Stimulated activated naive CD8-positive, alpha-beta T cell treated with anti-CD3 and anti-CD28 coated beads, Interleukin-15, Interleukin-2, amounts not matched to agents 100 ng/mL and 50 ng/mL, for 24 hours (primary cell): Measurements from ENCODE around the gene CAMTA1.

Experiments used
- H3K27ac Mint-ChIP-seq: one replicate; pipeline ENCODE4 v1.8.0; 2021; ENCODE audit warnings: mild to moderate bottlenecking, mixed read lengths
- H3K27me3 Mint-ChIP-seq: one replicate; pipeline ENCODE4 v1.8.0; 2021; ENCODE audit warnings: mixed read lengths
- H3K36me3 Mint-ChIP-seq: one replicate; pipeline ENCODE4 v1.8.0; 2021; ENCODE audit warnings: low read depth, mixed read lengths
- H3K4me1 Mint-ChIP-seq: one replicate; pipeline ENCODE4 v1.8.0; 2021; ENCODE audit warnings: low read depth, mixed read lengths
- H3K4me3 Mint-ChIP-seq: one replicate; pipeline ENCODE4 v1.8.0; 2021; ENCODE audit warnings: mild to moderate bottlenecking, mixed read lengths
- H3K9me3 Mint-ChIP-seq: one replicate; pipeline ENCODE4 v1.8.0; 2021; ENCODE audit warnings: mixed read lengths

The CAMTA1 gene

GRCh38 chr1:7351649-7352048 lies 566.4 kb downstream of the CAMTA1 start:
- H3K4me3 Mint-ChIP-seq = no peak overlapping the region
- no peaks in the 10 kb centered on the region for H3K4me1 Mint-ChIP-seq
- H3K27ac Mint-ChIP-seq = no peak overlapping the region
- no peaks in the 10 kb centered on the region for H3K9me3 Mint-ChIP-seq
- H3K27me3 Mint-ChIP-seq = peaks cover 3% of the 10 kb centered on the region
- H3K36me3 Mint-ChIP-seq = no peaks in the 10 kb centered on the region

GRCh38 chr1:7352364-7352763 lies 567.1 kb downstream of the CAMTA1 start:
- H3K9me3 Mint-ChIP-seq = no peaks in the 10 kb centered on the region

GRCh38 chr1:7352974-7353373 lies 567.7 kb downstream of the CAMTA1 start:
- peaks cover 3% of the 10 kb centered on the region for H3K27me3 Mint-ChIP-seq
- no peaks in the 10 kb centered on the region for H3K9me3 Mint-ChIP-seq
- no peaks in the 10 kb centered on the region for H3K36me3 Mint-ChIP-seq

More at GRCh38 chr1:7352364-7352763, 567.1 kb downstream of the CAMTA1 start:
- no peak overlapping the region for H3K4me3 Mint-ChIP-seq
- H3K36me3 Mint-ChIP-seq = no peaks in the 10 kb centered on the region
- no peaks in the 10 kb centered on the region for H3K4me1 Mint-ChIP-seq
- no peak overlapping the region for H3K27ac Mint-ChIP-seq
- peaks cover 3% of the 10 kb centered on the region for H3K27me3 Mint-ChIP-seq

GRCh38 chr1:7355646-7356045 lies 570.4 kb downstream of the CAMTA1 start:
- no peak overlapping the region for H3K4me3 Mint-ChIP-seq
- no peaks in the 10 kb centered on the region for H3K9me3 Mint-ChIP-seq
- no peak overlapping the region for H3K27ac Mint-ChIP-seq
- H3K36me3 Mint-ChIP-seq = no peaks in the 10 kb centered on the region
- H3K27me3 Mint-ChIP-seq = no peaks in the 10 kb centered on the region
- no peaks in the 10 kb centered on the region for H3K4me1 Mint-ChIP-seq

More at GRCh38 chr1:7352974-7353373, 567.7 kb downstream of the CAMTA1 start:
- Mint-ChIP-seq H3K4me1 (no peaks in the 10 kb centered on the region), H3K27ac (no peak overlapping the region), H3K4me3 (no peak overlapping the region)

GRCh38 chr1:7356079-7356478 lies 570.8 kb downstream of the CAMTA1 start:
- Mint-ChIP-seq H3K4me3 (no peak overlapping the region), H3K27me3 (no peaks in the 10 kb centered on the region), H3K36me3 (no peaks in the 10 kb centered on the region), H3K4me1 (no peaks in the 10 kb centered on the region), H3K27ac (no peak overlapping the region), H3K9me3 (no peaks in the 10 kb centered on the region)

- Mint-ChIP-seq H3K36me3 (no peaks in the 10 kb centered on the region), H3K4me1 (no peaks in the 10 kb centered on the region), H3K27ac (no peak overlapping the region), H3K27me3 (no peaks in the 10 kb centered on the region), H3K4me3 (no peak overlapping the region), H3K9me3 (peaks cover 3% of the 10 kb centered on the region)
Measured at GRCh38 chr1:7358425-7358824, 573.2 kb downstream of the CAMTA1 start.

- Mint-ChIP-seq H3K4me3 (no peak overlapping the region), H3K9me3 (peaks cover 3% of the 10 kb centered on the region), H3K27me3 (no peaks in the 10 kb centered on the region), H3K27ac (no peak overlapping the region), H3K36me3 (no peaks in the 10 kb centered on the region), H3K4me1 (no peaks in the 10 kb centered on the region)
Measured at GRCh38 chr1:7360526-7360925, 575.3 kb downstream of the CAMTA1 start.

GRCh38 chr1:7362947-7363346 lies 577.7 kb downstream of the CAMTA1 start:
- Mint-ChIP-seq H3K9me3 (peaks cover 3% of the 10 kb centered on the region), H3K4me3 (no peak overlapping the region), H3K27me3 (no peaks in the 10 kb centered on the region), H3K36me3 (no peaks in the 10 kb centered on the region), H3K4me1 (no peaks in the 10 kb centered on the region), H3K27ac (no peak overlapping the region)

- H3K9me3 Mint-ChIP-seq = peaks cover 3% of the 10 kb centered on the region
- no peaks in the 10 kb centered on the region for H3K36me3 Mint-ChIP-seq
- H3K27ac Mint-ChIP-seq = no peak overlapping the region
- H3K4me1 Mint-ChIP-seq = no peaks in the 10 kb centered on the region
- no peak overlapping the region for H3K4me3 Mint-ChIP-seq
- no peaks in the 10 kb centered on the region for H3K27me3 Mint-ChIP-seq
Measured at GRCh38 chr1:7363450-7363849, 578.2 kb downstream of the CAMTA1 start.

GRCh38 chr1:7365706-7366105 lies 580.5 kb downstream of the CAMTA1 start:
- Mint-ChIP-seq H3K27ac (no peak overlapping the region), H3K4me1 (no peaks in the 10 kb centered on the region), H3K4me3 (no peak overlapping the region), H3K27me3 (no peaks in the 10 kb centered on the region), H3K36me3 (no peaks in the 10 kb centered on the region), H3K9me3 (peaks cover 3% of the 10 kb centered on the region)

GRCh38 chr1:7366286-7366954 lies 581.2 kb downstream of the CAMTA1 start:
- H3K4me1 Mint-ChIP-seq = no peaks in the 10 kb centered on the region

GRCh38 chr1:7366955-7367665 lies 581.9 kb downstream of the CAMTA1 start:
- no peaks in the 10 kb centered on the region for H3K27me3 Mint-ChIP-seq
- no peaks in the 10 kb centered on the region for H3K4me1 Mint-ChIP-seq
- no peak overlapping the region for H3K4me3 Mint-ChIP-seq
- peaks cover 3% of the 10 kb centered on the region for H3K9me3 Mint-ChIP-seq
- H3K27ac Mint-ChIP-seq = no peak overlapping the region
- H3K36me3 Mint-ChIP-seq = no peaks in the 10 kb centered on the region

More at GRCh38 chr1:7366286-7366954, 581.2 kb downstream of the CAMTA1 start:
- H3K9me3 Mint-ChIP-seq = peaks cover 3% of the 10 kb centered on the region
- no peaks in the 10 kb centered on the region for H3K36me3 Mint-ChIP-seq
- no peak overlapping the region for H3K4me3 Mint-ChIP-seq
- no peak overlapping the region for H3K27ac Mint-ChIP-seq
- H3K27me3 Mint-ChIP-seq = no peaks in the 10 kb centered on the region

- H3K4me1 Mint-ChIP-seq = no peaks in the 10 kb centered on the region
- no peaks in the 10 kb centered on the region for H3K9me3 Mint-ChIP-seq
- no peak overlapping the region for H3K27ac Mint-ChIP-seq
- H3K27me3 Mint-ChIP-seq = peaks cover 4% of the 10 kb centered on the region
- no peak overlapping the region for H3K4me3 Mint-ChIP-seq
- H3K36me3 Mint-ChIP-seq = no peaks in the 10 kb centered on the region
Measured at GRCh38 chr1:7369866-7370265, 584.6 kb downstream of the CAMTA1 start.

- H3K9me3 Mint-ChIP-seq = no peaks in the 10 kb centered on the region
- H3K27me3 Mint-ChIP-seq = peaks cover 4% of the 10 kb centered on the region
- H3K4me1 Mint-ChIP-seq = no peaks in the 10 kb centered on the region
Measured at GRCh38 chr1:7371926-7372325, 586.7 kb downstream of the CAMTA1 start.

GRCh38 chr1:7372477-7373120 lies 587.3 kb downstream of the CAMTA1 start:
- H3K9me3 Mint-ChIP-seq = no peaks in the 10 kb centered on the region
- H3K36me3 Mint-ChIP-seq = no peaks in the 10 kb centered on the region
- H3K4me3 Mint-ChIP-seq = no peak overlapping the region
- no peaks in the 10 kb centered on the region for H3K4me1 Mint-ChIP-seq
- peaks cover 4% of the 10 kb centered on the region for H3K27me3 Mint-ChIP-seq
- no peak overlapping the region for H3K27ac Mint-ChIP-seq

More at GRCh38 chr1:7371926-7372325, 586.7 kb downstream of the CAMTA1 start:
- no peak overlapping the region for H3K27ac Mint-ChIP-seq
- no peak overlapping the region for H3K4me3 Mint-ChIP-seq
- no peaks in the 10 kb centered on the region for H3K36me3 Mint-ChIP-seq
